LHCN-M2 (cell line): ENCODE results near the gene DDX43. TPM values are rescaled to one million over a fixed set of nuclear protein-coding genes. Genes with fewer than 3 reads are reported as not detected.
"Not testable (repeated sequence)": the region's sequence is repeated elsewhere in the genome, so short reads cannot be mapped to it uniquely, and the experiment has no call there.

Experiments used
- DNase-seq: peaks from one replicate; pipeline ENCODE4 v3.0.0-alpha.2; 2012; ENCODE audit warnings: low read depth
- polyA plus RNA-seq: library from polyadenylated mRNA; unstranded; fragments of >200 nt; gene quantifications from one replicate; pipeline ENCODE4 v1.2.1, GENCODE V29; 2012; ENCODE audit warnings: missing spikeins
- total RNA-seq: library from RNA; depleted of rRNA; stranded (reverse); fragments of >200 nt; gene quantifications from 2 replicates; pipeline ENCODE4 v1.2.3, GENCODE V29; 2014; rRNA removed

DDX43 gene
- total RNA-seq: not detected in 2 replicates
- not detected for polyA plus RNA-seq

DNA sequence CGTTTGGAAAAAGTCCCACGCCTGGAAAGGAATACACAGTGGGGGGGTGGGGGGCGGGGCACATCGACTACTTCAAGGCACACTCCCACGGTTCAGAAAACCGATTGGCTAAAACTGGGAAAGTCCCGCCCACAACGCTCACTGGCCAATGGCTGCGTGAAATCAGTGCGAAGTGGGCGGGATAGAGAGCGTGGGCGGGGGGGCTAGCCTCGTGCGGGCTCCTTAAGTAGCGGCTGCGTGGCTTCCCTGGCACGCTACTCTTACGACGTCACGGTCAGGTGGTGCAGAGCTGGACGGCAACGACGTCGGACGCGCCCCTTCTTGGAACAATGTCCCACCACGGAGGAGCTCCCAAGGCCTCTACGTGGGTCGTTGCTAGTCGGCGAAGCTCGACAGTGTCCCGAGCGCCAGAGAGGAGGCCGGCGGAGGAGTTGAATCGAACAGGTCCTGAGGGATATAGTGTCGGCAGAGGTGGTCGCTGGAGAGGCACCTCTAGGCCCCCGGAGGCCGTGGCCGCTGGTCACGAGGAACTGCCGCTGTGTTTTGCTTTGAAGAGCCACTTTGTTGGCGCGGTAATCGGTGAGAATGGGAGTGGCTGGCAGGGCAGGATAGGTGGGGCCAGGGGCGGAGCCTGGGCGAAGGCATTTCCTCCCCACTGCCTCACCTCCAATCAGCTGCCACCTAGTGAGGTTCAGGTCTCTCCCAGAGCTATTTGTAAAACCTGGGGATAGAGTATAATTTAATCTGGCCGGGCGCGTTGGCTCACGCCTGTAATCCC lies at the start of gene DDX43:
TSS of gene DDX43 (plus strand) at position 252 of the 778 bp plus-strand sequence. CDS start at position 330, 78 bp downstream.
- DNase-seq: no peak

GRCh38 chr6:73348550-73349204 lies 46.0 kb upstream of the DDX43 start:
- DNase-seq: no peak

- DNase-seq: no peak
These were observed 45.3 kb upstream of the DDX43 start for GRCh38 chr6:73349311-73349710.

DNA sequence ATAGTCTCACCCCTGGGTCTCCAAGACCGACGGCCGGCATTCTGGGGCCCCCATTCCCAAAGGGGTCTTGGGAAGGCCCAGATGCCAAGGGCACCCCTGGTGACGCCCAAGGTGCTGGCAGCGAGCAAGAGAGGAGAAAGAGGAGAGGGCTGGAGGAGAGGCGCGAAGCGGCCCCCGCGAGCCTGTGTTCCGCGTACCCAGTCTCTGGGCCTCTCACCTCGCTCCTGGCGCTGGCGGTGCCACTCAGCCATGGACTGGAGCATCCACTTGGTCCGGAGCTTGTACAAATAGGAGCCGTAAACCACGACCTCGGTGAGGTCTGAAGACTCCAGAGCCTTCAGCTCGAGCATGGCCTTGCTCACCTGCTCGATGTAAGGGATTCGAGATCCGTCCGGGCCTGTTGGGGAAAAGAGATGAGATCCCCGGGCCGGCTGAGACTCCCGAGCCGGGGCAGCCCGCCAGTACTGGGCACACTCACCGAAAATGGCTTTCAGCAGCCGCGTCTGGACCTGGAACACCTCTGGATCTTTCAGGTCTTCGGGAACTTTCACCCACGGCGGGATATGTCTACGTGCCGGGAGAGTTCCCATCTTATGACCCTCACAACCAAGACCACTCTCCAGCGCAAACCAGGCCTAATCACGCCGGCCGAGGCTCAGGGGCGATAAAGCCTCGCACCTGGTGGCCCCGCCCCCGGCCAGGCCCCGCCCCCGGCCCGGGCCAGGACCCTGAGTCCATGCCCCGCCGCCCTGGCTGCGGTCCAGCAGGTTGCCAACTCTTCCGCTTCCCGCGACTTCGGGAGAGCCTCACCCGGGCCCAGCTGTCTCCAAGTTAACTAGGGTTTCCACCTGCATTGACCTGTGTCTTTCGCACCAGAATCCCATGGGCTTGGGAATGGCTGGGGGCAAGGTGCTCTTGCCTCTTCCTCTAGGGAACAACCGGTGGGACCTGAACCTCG lies 40.7 kb upstream of the DDX43 start, which contains the start of gene DPPA5:
TSS of gene DPPA5 (minus strand) at position 641 of the 958 bp plus-strand sequence. CDS start at position 590, 51 bp downstream.
- DNase-seq: no peak

- no peak for DNase-seq
These were observed 32.3 kb upstream of the DDX43 start, which contains the start of gene KHDC3L for GRCh38 chr6:73362358-73362757. Gene KHDC3L (plus strand): TSS chr6:73362658. CDS start chr6:73362730, 72 bp downstream.

DNA sequence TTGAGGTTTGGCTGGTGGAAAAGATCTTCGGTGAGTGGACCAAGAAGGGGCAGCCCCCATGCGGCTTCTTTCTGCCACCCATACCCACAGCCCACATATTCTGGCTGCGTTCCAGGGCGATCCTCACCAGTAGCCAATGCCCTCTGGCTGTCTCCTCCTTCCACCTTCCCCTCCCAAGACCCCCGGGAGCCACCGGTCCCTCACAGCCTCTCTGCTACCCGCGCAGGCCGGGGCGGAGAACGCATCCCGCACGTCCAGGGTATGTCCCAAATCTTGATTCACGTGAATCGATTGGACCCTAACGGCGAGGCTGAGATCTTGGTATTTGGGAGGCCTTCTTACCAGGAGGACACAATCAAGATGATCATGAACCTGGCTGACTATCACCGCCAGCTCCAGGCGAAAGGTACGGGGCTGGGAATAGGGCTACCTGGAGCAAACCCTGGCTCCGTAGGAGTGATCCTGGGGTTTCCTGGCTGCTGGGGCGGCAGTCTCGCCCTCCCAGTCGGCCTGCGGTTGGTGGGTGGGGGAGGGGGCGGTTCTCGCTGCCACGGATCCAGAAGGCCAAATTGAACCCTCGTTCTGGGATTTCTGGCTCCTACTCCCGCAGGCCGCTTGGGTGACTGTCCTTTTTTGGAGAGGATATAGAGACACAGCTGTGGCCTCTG lies 31.6 kb upstream of the DDX43 start:
- no peak for DNase-seq

- no peak for DNase-seq
These were observed 31.1 kb upstream of the DDX43 start for GRCh38 chr6:73363537-73363875.

GRCh38 chr6:73364121-73364520 lies 30.5 kb upstream of the DDX43 start:
- DNase-seq: no peak

GRCh38 chr6:73364549-73364948 lies 30.1 kb upstream of the DDX43 start:
- no peak for DNase-seq

GRCh38 chr6:73367761-73368355 lies 26.8 kb upstream of the DDX43 start:
- no peak for DNase-seq

DNA sequence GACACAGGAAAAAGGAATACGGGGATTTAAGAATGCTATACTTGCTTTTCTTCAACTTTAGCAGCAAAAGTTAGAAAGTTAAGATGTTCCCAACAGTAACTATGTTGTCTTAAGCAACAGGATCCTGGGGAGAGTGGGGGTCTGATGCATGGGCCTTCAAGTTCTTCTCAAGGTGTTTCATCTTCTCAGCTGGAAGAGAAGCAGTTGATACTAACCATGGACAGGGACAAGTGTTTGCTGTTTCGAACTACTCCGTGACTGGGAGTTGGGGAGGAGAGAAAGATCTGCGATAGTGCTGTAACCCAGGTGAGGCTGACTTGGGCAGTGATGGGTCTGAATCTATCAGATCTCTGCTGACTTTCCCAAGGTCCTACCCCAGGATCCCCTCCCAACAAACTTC lies 26.0 kb upstream of the DDX43 start:
- no peak for DNase-seq

DNA sequence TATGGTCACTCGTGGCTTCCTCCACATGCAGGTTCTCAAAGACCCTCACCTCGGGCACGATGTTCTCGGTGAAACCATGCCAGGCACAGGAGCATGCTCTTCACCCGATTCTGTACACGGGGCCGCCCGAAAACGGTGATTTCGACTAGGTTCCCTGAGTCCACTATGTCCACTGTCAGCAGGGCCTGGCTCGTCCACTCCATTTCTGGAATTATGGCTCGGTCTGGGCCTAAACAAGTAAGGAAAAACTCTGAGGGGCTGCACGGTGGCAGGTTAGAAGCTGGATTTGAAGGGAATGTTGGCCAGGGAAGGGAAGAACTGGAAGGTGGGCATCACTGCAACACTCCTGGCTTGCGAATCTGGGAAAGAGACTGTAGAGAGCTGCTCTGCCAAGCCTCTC lies 25.5 kb upstream of the DDX43 start:
- DNase-seq: no peak

DNA sequence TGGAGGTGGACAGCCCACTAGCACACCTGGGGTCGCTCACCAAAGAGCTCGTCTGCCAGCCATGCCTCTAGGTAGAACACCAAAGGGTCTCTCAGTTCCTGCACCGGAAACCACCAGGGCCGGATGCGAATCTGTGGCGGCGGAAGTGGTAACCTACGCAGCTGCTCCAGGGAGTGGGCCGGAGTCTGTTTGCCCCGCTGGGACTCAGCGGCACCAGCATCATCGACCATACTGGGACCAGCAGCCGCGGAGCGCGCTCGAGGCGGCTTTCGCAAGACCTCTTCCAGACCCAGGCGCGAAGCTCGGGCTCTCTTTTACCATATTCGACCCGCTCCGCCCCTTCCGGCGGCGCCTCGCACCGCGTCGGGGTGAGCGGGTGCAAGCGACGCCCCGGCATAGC lies 25.1 kb upstream of the DDX43 start, which contains the start of gene OOEP:
TSS of gene OOEP (minus strand) at position 335 of the 400 bp plus-strand sequence. CDS start at position 230, 105 bp downstream.
- DNase-seq: no peak

GRCh38 chr6:73371984-73372383 lies 22.6 kb upstream of the DDX43 start:
- no peak for DNase-seq

- no peak for DNase-seq
These were observed 22.1 kb upstream of the DDX43 start for GRCh38 chr6:73372516-73372915.

GRCh38 chr6:73375216-73375615 lies 19.4 kb upstream of the DDX43 start:
- no peak for DNase-seq

- no peak for DNase-seq
These were observed 17.4 kb upstream of the DDX43 start for GRCh38 chr6:73377225-73377624.

DNA sequence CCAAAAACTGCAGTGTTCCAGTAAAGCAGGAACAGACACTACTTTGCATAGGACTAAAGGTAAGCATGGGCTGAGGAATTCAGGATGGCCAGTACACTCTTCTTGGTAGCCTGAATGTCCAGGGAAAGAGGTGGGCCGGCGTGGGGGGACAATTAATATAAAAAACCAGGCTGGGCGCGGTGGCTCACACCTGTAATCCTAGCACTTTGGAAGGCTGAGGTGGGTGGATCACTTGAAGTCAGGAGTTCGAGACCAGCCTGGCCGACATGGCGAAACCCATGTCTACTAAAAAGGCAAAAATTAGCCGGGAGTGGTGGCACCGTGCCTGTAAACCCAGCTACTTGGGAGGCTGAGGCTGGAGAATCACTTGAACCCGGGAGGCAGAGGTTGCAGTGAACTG lies 13.1 kb upstream of the DDX43 start:
- DNase-seq: not testable (repeated sequence)

- peak; percentile 39 for DNase-seq
These were observed 12.0 kb upstream of the DDX43 start for GRCh38 chr6:73382462-73383113.

DNA sequence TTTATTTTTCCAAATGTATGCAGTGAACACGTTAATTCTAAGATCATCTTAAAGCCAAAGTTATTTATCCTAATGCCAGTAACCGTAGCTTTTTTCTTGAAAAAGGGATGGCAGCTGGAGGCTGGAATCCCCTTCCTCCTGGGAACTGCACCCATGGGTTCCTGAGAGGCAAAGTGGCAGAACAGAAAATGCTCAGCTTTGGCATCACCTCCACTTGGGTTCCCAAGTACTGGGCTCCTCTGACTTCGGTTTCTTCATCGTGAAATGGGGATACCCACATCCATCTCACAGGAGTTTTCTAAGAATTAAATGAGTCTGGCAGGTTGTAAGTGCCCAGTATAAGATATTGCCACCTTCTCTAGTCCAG lies 6.2 kb upstream of the DDX43 start:
- DNase-seq: no peak
